Liver (tissue), 9 donors: ENCODE results near the gene TMEM255A. TPM values are rescaled to one million over a fixed set of nuclear protein-coding genes. Genes with fewer than 3 reads are reported as not detected.

Source experiments
- DNase-seq: peaks from one replicate; pipeline ENCODE4 v3.0.0-alpha.2; 2017; ENCODE audit warnings: low spot score
- H3K27ac ChIP-seq, 2 donors: one replicate each; pipeline ENCODE4 v1.7.0; 2013; ENCODE audit warnings: inconsistent platforms in 2 of 2, low read length in 2 of 2, control low read depth in 1 of 2, low read depth in 1 of 2, mild to moderate bottlenecking in 1 of 2
- H3K27me3 ChIP-seq, 4 donors: one replicate each; pipeline versions ENCODE4 v1.6.1 to v1.7.0; 2013; ENCODE audit warnings: low read length in 3 of 4, inconsistent platforms in 1 of 4, mild to moderate bottlenecking in 1 of 4, moderate library complexity in 1 of 4; ENCODE audit not compliant: control insufficient read depth in 4 of 4, insufficient read depth in 4 of 4
- H3K36me3 ChIP-seq, 4 donors: one replicate each; pipeline versions ENCODE4 v1.6.1 to v1.7.0; 2013; ENCODE audit warnings: low read length in 3 of 4, mild to moderate bottlenecking in 3 of 4, low read depth in 1 of 4, moderate library complexity in 1 of 4; ENCODE audit not compliant: control insufficient read depth in 4 of 4, insufficient read depth in 3 of 4
- H3K4me1 ChIP-seq, 4 donors: one replicate each; pipeline versions ENCODE4 v1.6.1 to v1.7.0; 2013; ENCODE audit warnings: low read length in 3 of 4, mild to moderate bottlenecking in 3 of 4, moderate library complexity in 1 of 4; ENCODE audit not compliant: control insufficient read depth in 4 of 4, insufficient read depth in 4 of 4
- H3K4me3 ChIP-seq, 3 donors: one replicate each; pipeline versions ENCODE4 v1.6.1 to v1.7.0; 2013; ENCODE audit warnings: low read length in 3 of 3, control low read depth in 1 of 3, low read depth in 1 of 3, mild to moderate bottlenecking in 1 of 3
- H3K9ac ChIP-seq, 2 donors: one replicate each; pipeline ENCODE4 v1.7.0; 2013; ENCODE audit warnings: low read length in 2 of 2, mild to moderate bottlenecking in 2 of 2, moderate library complexity in 2 of 2, control low read depth in 1 of 2, low read depth in 1 of 2
- H3K9me3 ChIP-seq, 4 donors: one replicate each; pipeline versions ENCODE4 v1.6.1 to v1.7.0; 2013; ENCODE audit warnings: low read length in 3 of 4; ENCODE audit not compliant: control insufficient read depth in 4 of 4
- ATF3 ChIP-seq: IDR thresholded peaks from 2 replicates; pipeline ENCODE4 v1.6.1; 2016; ENCODE audit warnings: antibody characterized with exemption
- CTCF ChIP-seq: fragments of 150-350 bp; IDR thresholded peaks from 2 replicates; pipeline ENCODE4 v1.5.1; 2017; ENCODE audit warnings: improper control_type of control experiment, low read depth, low read length; ENCODE audit not compliant: missing input control
- EGR1 ChIP-seq, 2 donors: IDR thresholded peaks; 2 replicates each; pipeline ENCODE4 v1.6.1; 2016 to 2018; ENCODE audit warnings: antibody characterized with exemption in 2 of 2, low read depth in 2 of 2
- FOXA1 ChIP-seq: IDR thresholded peaks from 2 replicates; pipeline ENCODE4 v1.6.1; 2016; ENCODE audit warnings: antibody characterized with exemption
- FOXA2 ChIP-seq: IDR thresholded peaks from 2 replicates; pipeline ENCODE4 v1.6.1; 2016; ENCODE audit warnings: antibody characterized with exemption
- GABPA ChIP-seq, 2 donors: IDR thresholded peaks in 1 of 2; conservative IDR thresholded peaks in 1 of 2; 2 replicates each; pipeline ENCODE4 v1.6.1; 2016; ENCODE audit warnings: antibody characterized with exemption in 2 of 2, mild to moderate bottlenecking in 1 of 2, moderate library complexity in 1 of 2
- HNF4A ChIP-seq, 2 donors: conservative IDR thresholded peaks; 2 replicates each; pipeline ENCODE4 v1.6.1; 2016; ENCODE audit warnings: antibody characterized with exemption in 2 of 2, mild to moderate bottlenecking in 2 of 2
- HNF4G ChIP-seq: IDR thresholded peaks from 2 replicates; pipeline ENCODE4 v1.6.1; 2016; ENCODE audit warnings: antibody characterized with exemption
- JUND ChIP-seq, 2 donors: IDR thresholded peaks; 2 replicates each; pipeline ENCODE4 v1.6.1; 2016; ENCODE audit warnings: antibody characterized with exemption in 2 of 2
- NR2F2 ChIP-seq: IDR thresholded peaks from 2 replicates; pipeline ENCODE4 v1.6.1; 2016; ENCODE audit warnings: antibody characterized with exemption
- RAD21 ChIP-seq, 2 donors: IDR thresholded peaks; 2 replicates each; pipeline ENCODE4 v1.6.1; 2016; ENCODE audit warnings: antibody characterized with exemption in 2 of 2, mild to moderate bottlenecking in 2 of 2
- REST ChIP-seq: IDR thresholded peaks from 2 replicates; pipeline ENCODE4 v1.6.1; 2016; ENCODE audit warnings: antibody characterized with exemption, mild to moderate bottlenecking
- RXRA ChIP-seq, 2 donors: IDR thresholded peaks; 2 replicates each; pipeline ENCODE4 v1.6.1; 2017 to 2018; ENCODE audit warnings: antibody characterized with exemption in 2 of 2, mild to moderate bottlenecking in 1 of 2
- SP1 ChIP-seq: IDR thresholded peaks from 2 replicates; pipeline ENCODE4 v1.6.1; 2018; ENCODE audit warnings: antibody characterized with exemption, mild to moderate bottlenecking
- TAF1 ChIP-seq: conservative IDR thresholded peaks from 2 replicates; pipeline ENCODE4 v1.6.1; 2016; ENCODE audit warnings: antibody characterized with exemption, mild to moderate bottlenecking
- YY1 ChIP-seq: IDR thresholded peaks from 2 replicates; pipeline ENCODE4 v1.6.1; 2016; ENCODE audit warnings: antibody characterized with exemption, mild to moderate bottlenecking
- ZBTB33 ChIP-seq: IDR thresholded peaks from 2 replicates; pipeline ENCODE4 v1.6.1; 2016; ENCODE audit warnings: antibody characterized with exemption
- WGBS: extraction: QIAGEN DNeasy Blood & Tissue Kit; methylation state at CpG from one replicate; pipeline ENCODE4 v1.1.7; 2013; 5-methylcytosine and 5-hydroxymethylcytosine counted together
- polyA plus RNA-seq, 2 donors: library from polyadenylated mRNA; stranded (reverse) in 1 of 2; unstranded in 1 of 2; fragments of 200-250 nt in 1 of 2; fragments of >200 nt in 1 of 2; fragmentation: Nextera tagmentation in 1 of 2; extraction: Ambion mirVana in 1 of 2; gene quantifications; one replicate each; pipeline versions ENCODE4 v1.2.1 to v1.2.3, GENCODE V29; 2013 to 2015
- total RNA-seq, 2 donors: library from RNA; depleted of rRNA; stranded (reverse); fragments of >200 nt; gene quantifications; one replicate each; pipeline ENCODE4 v1.2.3, GENCODE V29; 2014
- donor health status: healthy.
- donor health status: healthy.
- donor health status: healthy.
- donor health status: healthy.
- donor health status: healthy.

TMEM255A gene
- total and polyA plus RNA-seq, 4 donors: 0.08 TPM; not detected in 3

- TF ChIP-seq HNF4A (conservative IDR thresholded peaks at IDR 0.05): no peak
- TF ChIP-seq EGR1 (IDR thresholded peaks at IDR 0.05; ENCODE audit: low read depth in 2 of 2): no peak
- no peak for TF ChIP-seq TAF1
- TF ChIP-seq ZBTB33: no peak
Measured at GRCh38 chrX:120301960-120302359, 9.3 kb downstream of the TMEM255A start (continued).

GRCh38 chrX:120301497-120301896 lies 9.8 kb downstream of the TMEM255A start:
- Histone ChIP-seq H3K9ac (no peak overlapping the region), H3K27me3 (no peaks in the 10 kb centered on the region), H3K36me3 (no peaks in the 10 kb centered on the region), H3K27ac (no peak overlapping the region), H3K4me3 (no peak overlapping the region), H3K4me1 (peaks cover 0 to 16% (median 5%) of the 10 kb centered on the region in 4 donors), H3K9me3 (no peaks in the 10 kb centered on the region)
- WGBS: 81% methylated on average over 2 of the region's 2 CpGs
- DNase-seq: no peak
- TF ChIP-seq RAD21 (IDR thresholded peaks at IDR 0.05): no peak
- no peak for TF ChIP-seq SP1
- no peak for TF ChIP-seq GABPA (IDR thresholded peaks at IDR 0.05 in 1 of 2, conservative IDR thresholded peaks at IDR 0.05 in 1 of 2)
- TF ChIP-seq CTCF: no peak
- TF ChIP-seq FOXA1: no peak
- no peak for TF ChIP-seq RXRA (IDR thresholded peaks at IDR 0.05)
- TF ChIP-seq FOXA2: no peak
- TF ChIP-seq YY1: no peak
- no peak for TF ChIP-seq ATF3
- no peak for TF ChIP-seq HNF4G
- TF ChIP-seq HNF4A (conservative IDR thresholded peaks at IDR 0.05): no peak
- no peak for TF ChIP-seq JUND (IDR thresholded peaks at IDR 0.05)
- no peak for TF ChIP-seq REST
- TF ChIP-seq EGR1 (IDR thresholded peaks at IDR 0.05; ENCODE audit: low read depth in 2 of 2): no peak
- TF ChIP-seq NR2F2: no peak
- no peak for TF ChIP-seq TAF1
- TF ChIP-seq ZBTB33: no peak
